CD4-positive, alpha-beta T cell (primary cell): Measurements from ENCODE around the gene FNDC3B. TPM values are rescaled to one million over a fixed set of nuclear protein-coding genes. Genes with fewer than 3 reads are reported as not detected.
A peak's percentile ranks its signal among the peaks of the same experiment; 100 is the strongest.

Experiments
- ATAC-seq: fragments of 200-7000 bp; cut with Tn5 transposase; one replicate; pipeline ENCODE4 v1.10.0; 2022; ENCODE audit warnings: mild to moderate bottlenecking; ENCODE audit not compliant: poor library complexity
- CTCF ChIA-PET: fragments of 350-600 bp; sonication (Branson Sonifier 250); formaldehyde crosslinking; loops from one replicate; lab custom pipeline; 2021; ENCODE audit warnings: antibody characterized with exemption, inconsistent platforms; lab: Charles Lee
- POLR2A ChIA-PET: fragments of 350-600 bp; sonication (Branson Sonifier 250); formaldehyde crosslinking; loops from one replicate; lab custom pipeline; 2021; ENCODE audit warnings: antibody characterized with exemption, inconsistent platforms; lab: Charles Lee
- DNase-seq, 14 experiments: peaks; one replicate each; pipeline ENCODE4 v3.0.0-alpha.2; 2013 to 2020; ENCODE audit warnings: mixed read lengths in 2 of 14
- H3K27ac ChIP-seq, 2 donors: one replicate each; pipeline versions ENCODE4 v1.5.1 to v1.7.0; 2013; ENCODE audit warnings: low read length in 2 of 2, low read depth in 1 of 2, mild to moderate bottlenecking in 1 of 2
- H3K27me3 ChIP-seq, 2 experiments: 1 replicate in 1 of 2; 2 replicates in 1 of 2; pipeline versions ENCODE4 v1.6.1 to v1.7.0; 2013; ENCODE audit warnings: low read length in 2 of 2, control low read depth in 1 of 2, mild to moderate bottlenecking in 1 of 2, moderate library complexity in 1 of 2; ENCODE audit not compliant: insufficient read depth in 2 of 2, control insufficient read depth in 1 of 2
- H3K36me3 ChIP-seq: one replicate; pipeline ENCODE4 v1.6.1; 2013; ENCODE audit warnings: low read length, control low read depth; ENCODE audit not compliant: insufficient read depth
- H3K4me1 ChIP-seq: one replicate; pipeline ENCODE4 v1.6.1; 2013; ENCODE audit warnings: low read length, control low read depth; ENCODE audit not compliant: insufficient read depth
- H3K4me3 ChIP-seq: one replicate; pipeline ENCODE4 v1.5.1; 2013; ENCODE audit warnings: mild to moderate bottlenecking, low read length, moderate library complexity
- H3K9me3 ChIP-seq, 2 experiments: 1 replicate in 1 of 2; 2 replicates in 1 of 2; pipeline versions ENCODE4 v1.6.1 to v1.7.0; 2013; ENCODE audit warnings: low read length in 2 of 2, mild to moderate bottlenecking in 2 of 2, control low read depth in 1 of 2, moderate library complexity in 1 of 2; ENCODE audit not compliant: control insufficient read depth in 1 of 2, insufficient read depth in 1 of 2
- H3K27ac Mint-ChIP-seq: one replicate; pipeline ENCODE4 v1.8.0; 2020; ENCODE audit warnings: mixed read lengths
- H3K27me3 Mint-ChIP-seq: one replicate; pipeline ENCODE4 v1.8.0; 2021; ENCODE audit warnings: mixed read lengths
- H3K36me3 Mint-ChIP-seq: one replicate; pipeline ENCODE4 v1.8.0; 2021; ENCODE audit warnings: low read depth, mixed read lengths
- H3K4me1 Mint-ChIP-seq: one replicate; pipeline ENCODE4 v1.8.0; 2021; ENCODE audit warnings: low read depth, mixed read lengths
- H3K4me3 Mint-ChIP-seq: one replicate; pipeline ENCODE4 v1.8.0; 2020; ENCODE audit warnings: mild to moderate bottlenecking, mixed read lengths
- H3K9me3 Mint-ChIP-seq: one replicate; pipeline ENCODE4 v1.8.0; 2020; ENCODE audit warnings: mixed read lengths
- intact Hi-C, 2 experiments: fragments of 100-400 bp; cut with DNase I in 1 of 2; cut with micrococcal nuclease in 1 of 2; formaldehyde crosslinking; loops; one replicate each; pipeline versions ENCODE4 v1.15.1 to v1.9.0; 2023 to 2025; cut with DNase I, micrococcal nuclease
- total RNA-seq, 174 experiments: library from RNA in 2 of 174; stranded (reverse) in 2 of 174; gene quantifications; one replicate each; pipeline ENCODE4 v1.2.3 and lab custom pipeline; 2021 to 2026
- TF ChIP-seq, protein P1 (sequence below): fragments of 200-600 bp; IDR thresholded peaks from one replicate; pipeline ENCODE4 v1.8.0; 2022; ENCODE audit warnings: antibody characterized with exemption, mild to moderate bottlenecking

Gene FNDC3B
- total RNA-seq, 2 experiments from 2014 or later, result 26.1 to 28.7 TPM

DNA sequence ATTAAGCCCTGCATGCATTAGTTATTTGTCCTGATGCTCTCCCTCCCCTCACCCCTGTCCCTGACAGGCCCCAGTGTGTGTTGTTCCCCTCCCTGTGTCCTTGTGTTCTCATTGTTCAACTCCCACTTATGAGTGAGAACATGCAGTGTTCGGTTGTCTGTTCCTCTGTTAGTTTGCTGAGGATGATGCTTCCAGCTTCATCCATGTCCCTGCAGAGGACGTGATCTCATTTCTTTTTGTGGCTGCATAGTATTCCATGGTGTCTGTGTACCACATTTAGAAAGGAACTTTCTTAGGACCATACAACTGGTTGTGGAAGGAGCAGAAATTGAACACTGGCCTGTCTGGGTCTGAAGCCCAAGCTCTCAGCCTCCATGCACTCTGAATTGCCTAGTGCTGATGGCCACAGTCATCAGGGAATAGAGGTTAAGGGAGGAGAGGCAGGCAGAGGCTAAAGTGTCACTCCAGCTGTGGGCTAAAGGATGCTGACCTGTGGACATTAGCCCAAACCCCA is 138.5 kb downstream of the FNDC3B start:
- no peak overlapping the region for H3K4me3 ChIP-seq
- no peak overlapping the region for H3K4me3 Mint-ChIP-seq
- peaks cover 0 to 3% of the 10 kb centered on the region in 2 experiments for H3K9me3 ChIP-seq
- H3K36me3 ChIP-seq, result no peaks in the 10 kb centered on the region
- TF ChIP-seq, protein P1, sequence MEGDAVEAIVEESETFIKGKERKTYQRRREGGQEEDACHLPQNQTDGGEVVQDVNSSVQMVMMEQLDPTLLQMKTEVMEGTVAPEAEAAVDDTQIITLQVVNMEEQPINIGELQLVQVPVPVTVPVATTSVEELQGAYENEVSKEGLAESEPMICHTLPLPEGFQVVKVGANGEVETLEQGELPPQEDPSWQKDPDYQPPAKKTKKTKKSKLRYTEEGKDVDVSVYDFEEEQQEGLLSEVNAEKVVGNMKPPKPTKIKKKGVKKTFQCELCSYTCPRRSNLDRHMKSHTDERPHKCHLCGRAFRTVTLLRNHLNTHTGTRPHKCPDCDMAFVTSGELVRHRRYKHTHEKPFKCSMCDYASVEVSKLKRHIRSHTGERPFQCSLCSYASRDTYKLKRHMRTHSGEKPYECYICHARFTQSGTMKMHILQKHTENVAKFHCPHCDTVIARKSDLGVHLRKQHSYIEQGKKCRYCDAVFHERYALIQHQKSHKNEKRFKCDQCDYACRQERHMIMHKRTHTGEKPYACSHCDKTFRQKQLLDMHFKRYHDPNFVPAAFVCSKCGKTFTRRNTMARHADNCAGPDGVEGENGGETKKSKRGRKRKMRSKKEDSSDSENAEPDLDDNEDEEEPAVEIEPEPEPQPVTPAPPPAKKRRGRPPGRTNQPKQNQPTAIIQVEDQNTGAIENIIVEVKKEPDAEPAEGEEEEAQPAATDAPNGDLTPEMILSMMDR, result no peak
- H3K27ac Mint-ChIP-seq, result no peak overlapping the region
- DNase-seq (no peak), ATAC-seq (no peak)
- no peaks in the 10 kb centered on the region for H3K27me3 Mint-ChIP-seq
- intact Hi-C loops, result no loop called here
- H3K9me3 Mint-ChIP-seq, result peaks cover 2% of the 10 kb centered on the region
- H3K4me1 Mint-ChIP-seq, result peaks cover 9% of the 10 kb centered on the region
- ChIA-PET POLR2A (no interaction called here), CTCF (interaction anchor here (0.6 to 1.6 kb wide), 2 partner anchors 16 to 24 kb away, joined by 3 to 4 read pairs; no protein-coding TSS in a partner anchor)
- peaks cover 4% of the 10 kb centered on the region for H3K4me1 ChIP-seq
- H3K36me3 Mint-ChIP-seq, result peaks cover 8% of the 10 kb centered on the region
- H3K27ac ChIP-seq, result no peak overlapping the region
- no peaks in the 10 kb centered on the region for H3K27me3 ChIP-seq

DNA sequence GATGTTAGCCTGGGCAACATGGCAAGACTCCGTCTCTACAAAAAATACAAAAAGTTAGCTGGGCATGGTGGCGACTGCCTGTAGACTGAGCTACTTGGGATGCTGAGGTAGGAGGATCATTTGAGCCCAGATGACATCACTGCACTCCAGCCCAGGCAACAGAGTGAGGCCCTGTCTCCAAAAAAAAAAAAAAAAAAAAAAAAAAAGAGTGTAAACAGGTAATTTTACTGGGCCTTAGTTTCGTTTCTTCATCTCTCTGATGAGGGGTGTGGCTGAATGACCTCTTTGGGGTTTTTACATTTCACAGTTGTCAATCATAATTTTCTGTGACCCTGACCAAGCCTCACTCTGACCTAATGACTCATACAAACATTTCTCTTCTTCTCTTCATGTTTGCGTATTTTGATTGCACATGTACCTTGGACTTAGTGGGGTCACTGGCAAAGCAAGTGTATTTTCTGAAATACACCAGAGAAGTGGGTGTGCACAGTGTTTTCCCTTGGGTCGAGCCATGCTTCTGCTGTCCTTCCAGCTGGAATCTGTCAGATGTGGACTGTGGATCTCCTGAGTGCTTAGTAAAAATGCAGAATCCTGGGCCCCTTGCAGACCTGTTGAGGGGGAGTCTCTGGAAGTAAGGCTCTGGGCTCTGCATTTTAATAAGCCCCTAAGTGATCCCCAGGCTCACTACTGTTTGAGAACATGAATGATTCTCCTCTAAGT is 140.5 kb downstream of the FNDC3B start:
- Histone ChIP-seq H3K4me1 (peaks cover 2% of the 10 kb centered on the region), H3K27ac (no peak overlapping the region)
- POLR2A ChIA-PET, result interaction anchor here (1.2 kb wide), 1 partner anchor 10 kb away, joined by 3 read pairs; no protein-coding TSS in a partner anchor

DNA sequence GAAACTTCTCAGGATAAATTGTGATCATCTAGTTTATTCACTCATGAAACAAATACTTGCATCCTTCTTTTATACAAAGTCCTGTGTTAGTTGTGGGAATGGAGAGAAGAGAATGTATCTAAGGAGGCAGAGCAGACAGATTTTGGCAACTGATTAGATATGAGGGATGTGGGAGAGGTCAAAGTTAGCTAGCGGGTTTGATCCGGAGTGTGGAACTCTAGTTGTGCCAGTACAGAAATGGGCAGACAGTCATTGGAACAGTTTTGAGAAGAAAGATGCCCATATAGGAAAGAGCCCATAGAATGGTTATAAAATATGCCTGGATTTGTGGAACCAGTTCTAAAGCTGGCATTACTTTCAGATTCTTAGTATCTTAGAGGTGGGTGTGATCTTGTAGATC is 141.1 kb downstream of the FNDC3B start:
- DNase-seq (no peak), ATAC-seq (no peak)
- peaks cover 2% of the 10 kb centered on the region for H3K9me3 Mint-ChIP-seq
- H3K27ac Mint-ChIP-seq, result no peak overlapping the region
- H3K4me3 ChIP-seq, result no peak overlapping the region
- POLR2A ChIA-PET, result interaction anchor here (1.2 kb wide), 1 partner anchor 11 kb away, joined by 3 read pairs; no protein-coding TSS in a partner anchor
- CTCF ChIA-PET, result no interaction called here
- no peaks in the 10 kb centered on the region for H3K27me3 Mint-ChIP-seq
- H3K36me3 ChIP-seq, result no peaks in the 10 kb centered on the region
- peaks cover 0 to 3% of the 10 kb centered on the region in 2 experiments for H3K9me3 ChIP-seq
- H3K4me1 Mint-ChIP-seq, result peaks cover 9% of the 10 kb centered on the region
- H3K36me3 Mint-ChIP-seq, result peaks cover 8% of the 10 kb centered on the region
- intact Hi-C loops, result no loop called here
- TF ChIP-seq, protein P1, result no peak
- H3K4me1 ChIP-seq, result no peaks in the 10 kb centered on the region
- no peaks in the 10 kb centered on the region for H3K27me3 ChIP-seq
- H3K27ac ChIP-seq, result no peak overlapping the region
- H3K4me3 Mint-ChIP-seq, result no peak overlapping the region

More for the DNA sequence above, 140.5 kb downstream of the FNDC3B start:
- TF ChIP-seq, protein P1, result no peak
- DNase-seq (peak in 2 of 14 experiments; percentile 17 to 30), ATAC-seq (no peak)
- Mint-ChIP-seq H3K36me3 (peaks cover 8% of the 10 kb centered on the region), H3K4me3 (no peak overlapping the region), H3K27me3 (no peaks in the 10 kb centered on the region), H3K4me1 (peaks cover 9% of the 10 kb centered on the region), H3K27ac (no peak overlapping the region), H3K9me3 (peaks cover 2% of the 10 kb centered on the region)
- H3K27me3 ChIP-seq, result no peaks in the 10 kb centered on the region
- H3K36me3 ChIP-seq, result no peaks in the 10 kb centered on the region
- no peak overlapping the region for H3K4me3 ChIP-seq
- intact Hi-C loops, result no loop called here
- CTCF ChIA-PET, result no interaction called here
- H3K9me3 ChIP-seq, result peaks cover 0 to 3% of the 10 kb centered on the region in 2 experiments
